Astrocyte of the cerebellum (primary cell): ENCODE data around the gene TBC1D7.

Experiments
- DNase-seq: peaks from one replicate; pipeline ENCODE4 v3.0.0-alpha.2; 2011; ENCODE audit warnings: low read depth
- H3K4me3 ChIP-seq: 2 replicates; pipeline ENCODE4 v1.5.1; 2011; ENCODE audit warnings: mild to moderate bottlenecking, low read depth, low read length, moderate library complexity
- in situ Hi-C: cut with HindIII; loops from 2 replicates; pipeline ENCODE4 v1.10.0; 2017; ENCODE audit warnings: low sequenced_read_pairs
- TF ChIP-seq, protein P1 (sequence below): IDR thresholded peaks from 2 replicates; pipeline ENCODE4 v1.5.1; 2012; ENCODE audit warnings: low read length, low read depth, moderate library complexity, mild to moderate bottlenecking; ENCODE audit errors: missing control alignments

The TBC1D7 gene

DNA sequence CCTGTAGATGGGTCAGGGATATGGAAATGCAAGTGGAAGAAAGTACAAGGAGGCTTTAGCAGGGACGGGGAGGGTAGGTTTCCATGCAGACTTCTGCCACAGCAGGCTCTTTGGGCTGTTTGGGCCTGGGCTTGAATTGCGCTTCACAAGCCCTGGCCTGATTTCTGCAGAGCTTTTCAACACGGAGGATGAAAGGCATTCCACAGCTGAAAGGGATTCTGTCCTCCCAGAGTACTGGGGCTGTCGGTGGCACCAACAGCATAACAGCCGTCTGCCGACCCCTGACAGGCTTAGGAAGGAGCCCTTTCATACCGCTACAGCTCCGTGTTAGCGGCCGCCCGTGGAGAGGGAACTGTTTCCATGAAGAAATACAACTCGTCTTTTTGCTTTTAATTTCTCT, 22.9 kb upstream of the TBC1D7 start:
- no peak overlapping the region for H3K4me3 ChIP-seq
- TF ChIP-seq, protein P1, sequence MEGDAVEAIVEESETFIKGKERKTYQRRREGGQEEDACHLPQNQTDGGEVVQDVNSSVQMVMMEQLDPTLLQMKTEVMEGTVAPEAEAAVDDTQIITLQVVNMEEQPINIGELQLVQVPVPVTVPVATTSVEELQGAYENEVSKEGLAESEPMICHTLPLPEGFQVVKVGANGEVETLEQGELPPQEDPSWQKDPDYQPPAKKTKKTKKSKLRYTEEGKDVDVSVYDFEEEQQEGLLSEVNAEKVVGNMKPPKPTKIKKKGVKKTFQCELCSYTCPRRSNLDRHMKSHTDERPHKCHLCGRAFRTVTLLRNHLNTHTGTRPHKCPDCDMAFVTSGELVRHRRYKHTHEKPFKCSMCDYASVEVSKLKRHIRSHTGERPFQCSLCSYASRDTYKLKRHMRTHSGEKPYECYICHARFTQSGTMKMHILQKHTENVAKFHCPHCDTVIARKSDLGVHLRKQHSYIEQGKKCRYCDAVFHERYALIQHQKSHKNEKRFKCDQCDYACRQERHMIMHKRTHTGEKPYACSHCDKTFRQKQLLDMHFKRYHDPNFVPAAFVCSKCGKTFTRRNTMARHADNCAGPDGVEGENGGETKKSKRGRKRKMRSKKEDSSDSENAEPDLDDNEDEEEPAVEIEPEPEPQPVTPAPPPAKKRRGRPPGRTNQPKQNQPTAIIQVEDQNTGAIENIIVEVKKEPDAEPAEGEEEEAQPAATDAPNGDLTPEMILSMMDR = no peak
- in situ Hi-C loops = loop anchor here (5.0 kb wide), 1 partner anchor 181 kb away; no protein-coding TSS in a partner anchor
- no peak for DNase-seq

- in situ Hi-C loops = loop anchor here (5.0 kb wide), 1 partner anchor 182 kb away; no protein-coding TSS in a partner anchor
- TF ChIP-seq, protein P1 = no peak
- no peak for DNase-seq
Observed at GRCh38 chr6:13349811-13350506, 21.6 kb upstream of the TBC1D7 start.

DNA sequence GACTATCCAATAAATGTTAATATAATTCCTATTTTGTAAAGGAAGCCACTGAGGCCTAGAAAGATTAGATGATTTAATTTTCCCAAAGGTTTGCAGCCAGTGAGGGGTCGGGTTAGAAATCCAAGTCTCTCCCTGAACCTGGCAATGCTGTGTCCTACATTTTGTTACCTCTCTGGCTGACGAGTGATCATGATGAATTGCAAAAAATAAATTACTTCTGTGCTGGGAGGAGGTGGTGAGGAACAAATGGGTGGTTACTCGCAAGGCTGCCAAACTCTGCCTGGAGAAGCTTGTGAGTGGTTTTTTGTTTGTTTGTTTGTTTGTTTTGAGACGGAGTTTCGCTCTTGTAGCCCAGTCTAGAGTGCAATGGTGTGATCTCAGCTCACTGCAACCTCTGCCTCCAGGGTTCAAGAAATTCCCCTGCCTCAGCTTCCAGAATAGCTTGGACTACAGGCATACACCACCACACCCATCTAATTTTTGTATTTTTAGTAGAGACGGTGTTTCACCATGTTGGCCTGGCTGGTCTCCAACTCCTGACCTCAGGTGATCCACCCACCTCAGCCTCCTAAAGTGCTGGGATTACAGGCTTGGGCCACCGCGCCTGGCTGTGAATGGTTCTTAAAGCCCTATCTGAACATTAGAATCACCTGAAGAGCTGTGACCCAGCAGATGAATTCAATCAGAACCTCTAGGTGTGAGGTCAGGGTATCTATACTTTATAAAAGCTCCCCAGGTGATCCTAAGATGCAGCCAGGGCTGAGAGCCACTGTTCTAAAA, 20.2 kb upstream of the TBC1D7 start:
- in situ Hi-C loops = no loop called here
- TF ChIP-seq, protein P1 = no peak
- no peak for DNase-seq
- H3K4me3 ChIP-seq = no peak overlapping the region

More at GRCh38 chr6:13349811-13350506, 21.6 kb upstream of the TBC1D7 start:
- no peak overlapping the region for H3K4me3 ChIP-seq

- TF ChIP-seq, protein P1 = no peak
- DNase-seq = no peak
- no peak overlapping the region for H3K4me3 ChIP-seq
- in situ Hi-C loops = no loop called here
Observed at GRCh38 chr6:13346245-13346644, 17.9 kb upstream of the TBC1D7 start.

- DNase-seq = no peak
- in situ Hi-C loops = no loop called here
- no peak overlapping the region for H3K4me3 ChIP-seq
- TF ChIP-seq, protein P1 = no peak
Observed at GRCh38 chr6:13342414-13343019, 14.2 kb upstream of the TBC1D7 start.

DNA sequence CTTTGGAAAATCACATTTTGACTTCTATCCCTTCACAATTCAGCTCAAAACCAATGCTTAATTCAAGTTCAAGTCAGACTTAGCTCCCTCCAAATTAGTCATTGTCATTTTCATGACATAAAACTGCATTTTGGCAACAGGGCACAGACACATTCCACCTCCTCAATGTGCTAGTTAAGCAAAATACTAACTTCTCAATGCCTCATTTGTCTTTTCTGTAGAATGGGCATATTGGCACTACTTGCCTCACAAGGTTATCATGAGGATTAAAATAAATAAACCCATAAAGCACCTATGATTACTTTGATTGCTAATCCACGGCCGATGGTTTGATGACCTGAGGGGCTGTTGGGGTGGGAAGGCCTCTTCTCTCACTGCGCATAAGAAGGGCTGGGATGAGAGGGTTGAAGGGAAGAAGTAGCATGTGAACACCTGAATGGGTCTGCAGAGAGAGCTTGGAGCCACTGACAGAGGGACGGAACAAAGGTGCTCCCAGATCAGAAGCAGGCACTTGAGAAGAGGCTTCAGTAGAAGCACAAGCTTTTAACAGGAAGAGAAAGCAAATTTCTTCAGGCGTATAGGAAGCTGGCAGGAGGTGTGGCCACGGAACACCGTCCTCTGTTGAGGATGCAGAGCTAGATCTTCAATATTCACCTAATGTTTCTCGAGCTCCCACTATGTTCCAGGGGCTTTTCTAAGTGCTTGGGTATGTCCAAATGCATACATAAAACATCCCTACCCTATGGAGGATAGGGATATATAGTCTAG, 11.7 kb upstream of the TBC1D7 start:
- TF ChIP-seq, protein P1 = no peak
- in situ Hi-C loops = loop anchor here (10.0 kb wide), 1 partner anchor 415 kb away; no protein-coding TSS in a partner anchor
- H3K4me3 ChIP-seq = no peak overlapping the region
- DNase-seq = no peak
